ENCODE data around the gene SLC37A2.

- no peak for TF ChIP-seq CTCF (conservative IDR thresholded peaks at IDR 0.05; ENCODE audit: low read depth, low read length)
- TF ChIP-seq EZH2 (IDR thresholded peaks at IDR 0.05; ENCODE audit: low read length, unreplicated experiment) = no peak
- TF ChIP-seq EZH2phosphoT487 (IDR thresholded peaks at IDR 0.05; ENCODE audit: borderline replicate concordance, low read length) = no peak
These were observed 25.0 kb downstream of the SLC37A2 start for GRCh38 chr11:125088123-125088522.

Measured in PC-3 (cell line).